Activated CD8-positive, alpha-beta memory T cell treated with anti-CD3 and anti-CD28 coated beads, Interleukin-2, amount 10 ng/mL, durations not matched to agents 7 days and 5 days (primary cell): ENCODE measurements around the gene CRMP1. TPM values are rescaled to one million over a fixed set of nuclear protein-coding genes. Genes with fewer than 3 reads are reported as not detected.
"Not testable (repeated sequence)": the region's sequence is repeated elsewhere in the genome, so short reads cannot be mapped to it uniquely, and the experiment has no call there.

Source experiments
- ATAC-seq: fragments of 150-1000 bp; cut with Tn5 transposase; one replicate; pipeline ENCODE4 v1.10.0; 2021; ENCODE audit warnings: moderate library complexity
- CTCF ChIA-PET: fragments of 350-600 bp; sonication (Branson Sonifier 250); formaldehyde crosslinking; loops from one replicate; lab custom pipeline; 2021; ENCODE audit warnings: antibody characterized with exemption; lab: Charles Lee
- DNase-seq: peaks from one replicate; pipeline ENCODE4 v3.0.0-alpha.2; 2020
- H3K27ac Mint-ChIP-seq: one replicate; pipeline ENCODE4 v1.8.0; 2021; ENCODE audit warnings: mild to moderate bottlenecking, mixed read lengths
- H3K27me3 Mint-ChIP-seq: one replicate; pipeline ENCODE4 v1.8.0; 2021; ENCODE audit warnings: mixed read lengths
- H3K36me3 Mint-ChIP-seq: one replicate; pipeline ENCODE4 v1.8.0; 2021; ENCODE audit warnings: mild to moderate bottlenecking, mixed read lengths
- H3K4me1 Mint-ChIP-seq: one replicate; pipeline ENCODE4 v1.8.0; 2021; ENCODE audit warnings: mixed read lengths
- H3K4me3 Mint-ChIP-seq: one replicate; pipeline ENCODE4 v1.8.0; 2021; ENCODE audit warnings: mild to moderate bottlenecking, moderate library complexity, mixed read lengths
- H3K9me3 Mint-ChIP-seq: one replicate; pipeline ENCODE4 v1.8.0; 2022; ENCODE audit warnings: low read depth, mixed read lengths
- total RNA-seq, 2 experiments: library from RNA; stranded (reverse); gene quantifications; one replicate each; pipeline ENCODE4 v1.2.3, GENCODE V29; 2021

Gene CRMP1
- total RNA-seq, 2 experiments from 2014 or later, result 0.16 to 0.20 TPM

- CTCF ChIA-PET, result no interaction called here
- no peak overlapping the region for H3K4me3 Mint-ChIP-seq
- ATAC-seq (no peak), DNase-seq (no peak)
- H3K36me3 Mint-ChIP-seq, result no peaks in the 10 kb centered on the region
- peaks cover 2% of the 10 kb centered on the region for H3K9me3 Mint-ChIP-seq
- H3K4me1 Mint-ChIP-seq, result no peaks in the 10 kb centered on the region
- H3K27ac Mint-ChIP-seq, result no peak overlapping the region
- peaks cover 8% of the 10 kb centered on the region for H3K27me3 Mint-ChIP-seq
Measured at GRCh38 chr4:5845035-5845905, 47.6 kb downstream of the CRMP1 start.

GRCh38 chr4:5843573-5844530 lies 49.0 kb downstream of the CRMP1 start:
- DNase-seq, result no peak
- no peaks in the 10 kb centered on the region for H3K4me1 Mint-ChIP-seq
- H3K36me3 Mint-ChIP-seq, result no peaks in the 10 kb centered on the region
- peaks cover 2% of the 10 kb centered on the region for H3K9me3 Mint-ChIP-seq
- CTCF ChIA-PET, result no interaction called here
- H3K27ac Mint-ChIP-seq, result no peak overlapping the region
- H3K27me3 Mint-ChIP-seq, result peaks cover 8% of the 10 kb centered on the region
- H3K4me3 Mint-ChIP-seq, result no peak overlapping the region
- no peak for ATAC-seq

GRCh38 chr4:5842456-5842855 lies 50.4 kb downstream of the CRMP1 start:
- Mint-ChIP-seq H3K4me1 (no peaks in the 10 kb centered on the region), H3K4me3 (no peak overlapping the region), H3K27ac (no peak overlapping the region), H3K9me3 (peaks cover 2% of the 10 kb centered on the region), H3K27me3 (peaks cover 2% of the 10 kb centered on the region), H3K36me3 (no peaks in the 10 kb centered on the region)
- CTCF ChIA-PET, result no interaction called here
- ATAC-seq, result no peak
- DNase-seq, result no peak

DNA sequence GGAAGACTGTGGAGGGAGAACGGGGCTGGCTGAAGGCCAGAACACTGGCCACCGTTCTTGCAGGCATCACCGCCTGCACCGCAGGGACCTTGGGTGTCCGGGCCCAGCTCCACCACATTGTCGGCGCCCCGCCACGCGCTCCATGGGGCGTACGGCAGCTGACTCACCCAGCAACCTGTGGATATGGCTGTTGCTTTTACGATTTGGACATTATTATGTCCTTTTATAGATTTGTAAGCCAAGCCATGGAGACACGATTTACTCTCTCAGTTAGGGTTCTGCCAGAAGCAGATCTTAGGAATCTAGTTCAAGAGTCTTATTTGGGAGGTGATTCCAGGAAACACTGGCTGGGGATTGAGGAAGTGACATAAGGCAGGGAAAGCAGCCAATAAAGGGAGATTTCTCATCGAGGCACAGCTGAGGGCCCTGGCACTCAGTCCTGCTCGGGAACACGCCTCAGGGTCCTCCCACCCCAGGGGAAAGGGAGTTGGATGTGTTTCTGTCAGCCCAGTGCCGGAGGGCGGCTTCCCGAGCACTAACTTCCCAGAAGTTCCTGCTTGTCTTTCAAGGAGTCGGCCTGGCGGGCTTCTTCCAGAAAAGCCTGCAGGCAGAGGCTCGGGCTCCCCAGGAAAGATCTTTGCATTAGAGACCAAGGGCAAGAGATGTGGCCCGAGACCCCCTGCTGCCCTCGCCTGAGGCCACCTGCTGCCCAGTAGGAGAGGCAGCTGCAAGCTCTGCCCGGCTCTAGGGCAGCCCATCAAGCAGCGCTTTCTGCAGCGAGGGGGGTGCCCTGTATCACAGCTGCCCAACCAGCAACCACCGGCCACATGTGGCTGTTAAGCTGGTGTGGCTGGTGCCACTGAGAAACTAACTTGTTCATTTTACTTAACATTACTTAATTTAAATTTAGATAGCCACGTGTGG lies 52.9 kb downstream of the CRMP1 start:
- CTCF ChIA-PET, result no interaction called here
- H3K27me3 Mint-ChIP-seq, result no peaks in the 10 kb centered on the region
- ATAC-seq, result no peak

DNA sequence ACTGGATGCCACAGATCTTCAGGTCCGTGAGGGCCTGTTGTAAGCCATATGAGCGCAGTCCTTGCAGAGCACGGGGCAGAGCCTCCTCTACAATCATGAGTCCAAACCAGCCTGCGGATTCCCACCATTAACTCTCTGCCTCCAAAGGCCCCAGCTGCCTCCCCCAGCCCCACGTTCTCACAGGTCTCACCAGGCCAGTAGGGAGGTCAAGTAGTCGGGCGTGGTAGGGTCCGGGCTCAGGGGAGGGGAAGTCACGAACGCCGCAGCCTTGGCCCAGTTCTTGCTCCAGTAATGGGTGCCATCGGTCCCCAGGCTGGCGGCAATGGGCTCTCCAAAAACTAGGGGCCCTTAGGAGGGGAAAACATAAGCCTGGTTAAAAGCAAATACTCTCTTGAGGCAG lies 53.6 kb downstream of the CRMP1 start:
- Mint-ChIP-seq H3K27me3 (no peaks in the 10 kb centered on the region), H3K36me3 (no peaks in the 10 kb centered on the region), H3K4me1 (no peaks in the 10 kb centered on the region), H3K9me3 (peaks cover 2% of the 10 kb centered on the region), H3K27ac (no peak overlapping the region), H3K4me3 (no peak overlapping the region)
- DNase-seq (no peak), ATAC-seq (no peak)
- CTCF ChIA-PET, result no interaction called here

More for the DNA sequence above, 52.9 kb downstream of the CRMP1 start:
- H3K36me3 Mint-ChIP-seq, result no peaks in the 10 kb centered on the region
- H3K4me3 Mint-ChIP-seq, result no peak overlapping the region
- H3K4me1 Mint-ChIP-seq, result no peaks in the 10 kb centered on the region
- peaks cover 2% of the 10 kb centered on the region for H3K9me3 Mint-ChIP-seq
- no peak for DNase-seq
- H3K27ac Mint-ChIP-seq, result no peak overlapping the region

GRCh38 chr4:5837483-5837882 lies 55.4 kb downstream of the CRMP1 start:
- H3K9me3 Mint-ChIP-seq, CTCF ChIA-PET, H3K4me1 Mint-ChIP-seq, H3K27ac Mint-ChIP-seq, H3K4me3 Mint-ChIP-seq, H3K27me3 Mint-ChIP-seq, DNase-seq, H3K36me3 Mint-ChIP-seq, ATAC-seq: not testable (repeated sequence)

GRCh38 chr4:5836943-5837342 lies 55.9 kb downstream of the CRMP1 start:
- ATAC-seq (no peak), DNase-seq (no peak)
- H3K36me3 Mint-ChIP-seq, result no peaks in the 10 kb centered on the region
- CTCF ChIA-PET, result no interaction called here
- peaks cover under 1% of the 10 kb centered on the region for H3K27me3 Mint-ChIP-seq
- no peak overlapping the region for H3K27ac Mint-ChIP-seq
- no peaks in the 10 kb centered on the region for H3K9me3 Mint-ChIP-seq
- H3K4me3 Mint-ChIP-seq, result no peak overlapping the region
- H3K4me1 Mint-ChIP-seq, result no peaks in the 10 kb centered on the region

GRCh38 chr4:5828005-5828391 lies 64.9 kb downstream of the CRMP1 start:
- CTCF ChIA-PET, result no interaction called here
- Mint-ChIP-seq H3K9me3 (no peaks in the 10 kb centered on the region), H3K4me3 (no peak overlapping the region), H3K27ac (no peak overlapping the region), H3K27me3 (peaks cover 17% of the 10 kb centered on the region), H3K36me3 (no peaks in the 10 kb centered on the region), H3K4me1 (peaks cover 40% of the 10 kb centered on the region)
- ATAC-seq (no peak), DNase-seq (no peak)

GRCh38 chr4:5827108-5828004 lies 65.5 kb downstream of the CRMP1 start:
- no peaks in the 10 kb centered on the region for H3K36me3 Mint-ChIP-seq
- DNase-seq, result peak; percentile 49
- peak; percentile 40 for ATAC-seq

GRCh38 chr4:5826437-5827107 lies 66.3 kb downstream of the CRMP1 start:
- Mint-ChIP-seq H3K27me3 (peaks cover 14% of the 10 kb centered on the region), H3K4me3 (no peak overlapping the region), H3K9me3 (no peaks in the 10 kb centered on the region), H3K4me1 (peaks cover 49% of the 10 kb centered on the region), H3K36me3 (no peaks in the 10 kb centered on the region), H3K27ac (peak overlapping the region; percentile 22)
- ATAC-seq (peak; percentile 67), DNase-seq (no peak)
- CTCF ChIA-PET, result no interaction called here

More at GRCh38 chr4:5827108-5828004, 65.5 kb downstream of the CRMP1 start:
- no peaks in the 10 kb centered on the region for H3K9me3 Mint-ChIP-seq
- no peak overlapping the region for H3K4me3 Mint-ChIP-seq
- CTCF ChIA-PET, result no interaction called here
- peaks cover 45% of the 10 kb centered on the region for H3K4me1 Mint-ChIP-seq
- peak overlapping the region; percentile 22 for H3K27ac Mint-ChIP-seq
- H3K27me3 Mint-ChIP-seq, result peaks cover 17% of the 10 kb centered on the region

- Mint-ChIP-seq H3K36me3 (no peaks in the 10 kb centered on the region), H3K4me1 (peaks cover 49% of the 10 kb centered on the region), H3K4me3 (no peak overlapping the region), H3K27ac (no peak overlapping the region), H3K9me3 (no peaks in the 10 kb centered on the region), H3K27me3 (peaks cover 10% of the 10 kb centered on the region)
- DNase-seq (no peak), ATAC-seq (no peak)
- CTCF ChIA-PET, result no interaction called here
Measured at GRCh38 chr4:5825321-5826041, 67.4 kb downstream of the CRMP1 start.
